Stimulated activated naive CD8-positive, alpha-beta T cell treated with anti-CD3 and anti-CD28 coated beads, Interleukin-15, amount 100 ng/mL, for 72 hours (primary cell): ENCODE data around the gene SLC9A5.

ENCODE experiments used
- ATAC-seq: fragments of 150-1000 bp; cut with Tn5 transposase; 2 replicates; pipeline ENCODE4 v1.10.0; 2021; ENCODE audit warnings: mild to moderate bottlenecking, moderate library complexity
- DNase-seq, 2 donors: peaks; one replicate each; pipeline ENCODE4 v3.0.0; 2021 to 2022
- H3K27ac Mint-ChIP-seq, 2 donors: one replicate each; pipeline ENCODE4 v1.8.0; 2022; ENCODE audit warnings: mild to moderate bottlenecking in 2 of 2, mixed read lengths in 2 of 2, moderate library complexity in 2 of 2
- H3K27me3 Mint-ChIP-seq: one replicate; pipeline ENCODE4 v1.8.0; 2022; ENCODE audit warnings: mixed read lengths
- H3K4me1 Mint-ChIP-seq: one replicate; pipeline ENCODE4 v1.8.0; 2022; ENCODE audit warnings: mild to moderate bottlenecking, mixed read lengths
- H3K4me3 Mint-ChIP-seq, 2 donors: one replicate each; pipeline ENCODE4 v1.8.0; 2022; ENCODE audit warnings: mild to moderate bottlenecking in 2 of 2, mixed read lengths in 2 of 2, moderate library complexity in 1 of 2
- H3K9me3 Mint-ChIP-seq, 2 donors: one replicate each; pipeline ENCODE4 v1.8.0; 2022; ENCODE audit warnings: mixed read lengths in 2 of 2

The SLC9A5 gene, protein sequence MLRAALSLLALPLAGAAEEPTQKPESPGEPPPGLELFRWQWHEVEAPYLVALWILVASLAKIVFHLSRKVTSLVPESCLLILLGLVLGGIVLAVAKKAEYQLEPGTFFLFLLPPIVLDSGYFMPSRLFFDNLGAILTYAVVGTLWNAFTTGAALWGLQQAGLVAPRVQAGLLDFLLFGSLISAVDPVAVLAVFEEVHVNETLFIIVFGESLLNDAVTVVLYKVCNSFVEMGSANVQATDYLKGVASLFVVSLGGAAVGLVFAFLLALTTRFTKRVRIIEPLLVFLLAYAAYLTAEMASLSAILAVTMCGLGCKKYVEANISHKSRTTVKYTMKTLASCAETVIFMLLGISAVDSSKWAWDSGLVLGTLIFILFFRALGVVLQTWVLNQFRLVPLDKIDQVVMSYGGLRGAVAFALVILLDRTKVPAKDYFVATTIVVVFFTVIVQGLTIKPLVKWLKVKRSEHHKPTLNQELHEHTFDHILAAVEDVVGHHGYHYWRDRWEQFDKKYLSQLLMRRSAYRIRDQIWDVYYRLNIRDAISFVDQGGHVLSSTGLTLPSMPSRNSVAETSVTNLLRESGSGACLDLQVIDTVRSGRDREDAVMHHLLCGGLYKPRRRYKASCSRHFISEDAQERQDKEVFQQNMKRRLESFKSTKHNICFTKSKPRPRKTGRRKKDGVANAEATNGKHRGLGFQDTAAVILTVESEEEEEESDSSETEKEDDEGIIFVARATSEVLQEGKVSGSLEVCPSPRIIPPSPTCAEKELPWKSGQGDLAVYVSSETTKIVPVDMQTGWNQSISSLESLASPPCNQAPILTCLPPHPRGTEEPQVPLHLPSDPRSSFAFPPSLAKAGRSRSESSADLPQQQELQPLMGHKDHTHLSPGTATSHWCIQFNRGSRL

DNA sequence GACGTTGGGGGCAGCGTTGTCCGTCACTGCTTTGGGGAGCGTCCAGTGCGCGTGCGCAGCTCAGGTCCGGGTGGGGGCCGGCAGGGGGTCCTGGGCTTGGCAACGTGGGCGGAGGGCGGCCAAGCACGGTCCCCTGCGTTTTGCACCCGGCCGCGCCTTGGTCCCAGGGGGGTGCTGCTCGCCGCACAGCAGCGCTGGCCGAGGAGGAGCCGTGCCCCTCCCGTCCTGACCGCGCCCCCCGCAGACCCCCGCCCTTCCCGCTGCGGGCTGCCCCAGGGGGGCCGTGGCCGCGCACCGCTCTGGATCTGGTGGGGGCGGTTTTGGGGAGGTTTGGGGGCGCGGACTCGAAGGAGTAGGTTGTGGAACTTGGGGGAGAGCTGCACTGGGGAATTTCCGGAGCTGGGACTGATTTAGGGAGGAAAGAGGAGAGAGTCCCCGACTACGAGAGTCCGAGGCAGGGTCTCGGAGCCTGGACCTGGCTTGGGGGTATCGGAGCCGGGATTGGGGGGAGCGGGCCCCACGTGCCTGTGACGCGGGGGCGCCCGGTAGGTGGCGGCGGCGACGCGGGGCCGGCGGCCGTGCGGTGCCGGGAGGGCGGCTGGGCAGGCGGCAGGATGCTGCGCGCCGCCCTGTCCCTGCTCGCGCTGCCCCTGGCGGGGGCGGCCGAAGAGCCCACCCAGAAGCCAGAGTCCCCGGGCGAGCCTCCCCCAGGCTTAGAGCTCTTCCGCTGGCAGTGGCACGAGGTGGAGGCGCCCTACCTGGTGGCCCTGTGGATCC lies at the start of gene SLC9A5:
Gene SLC9A5, plus strand, starts transcription at position 579 of the 777 bp plus-strand sequence. Its CDS starts 36 bp downstream, at position 615.
- Mint-ChIP-seq H3K4me1 (peaks cover 55% of the 10 kb centered on the region), H3K9me3 (no peaks in the 10 kb centered on the region), H3K27ac (peak within 1 kb of the TSS; percentile 94 to 95), H3K27me3 (peaks cover 9% of the 10 kb centered on the region), H3K4me3 (peak within 1 kb of the TSS; percentile 90 to 97)
- DNase-seq (peak; percentile 44 to 45), ATAC-seq (no peak)

DNA sequence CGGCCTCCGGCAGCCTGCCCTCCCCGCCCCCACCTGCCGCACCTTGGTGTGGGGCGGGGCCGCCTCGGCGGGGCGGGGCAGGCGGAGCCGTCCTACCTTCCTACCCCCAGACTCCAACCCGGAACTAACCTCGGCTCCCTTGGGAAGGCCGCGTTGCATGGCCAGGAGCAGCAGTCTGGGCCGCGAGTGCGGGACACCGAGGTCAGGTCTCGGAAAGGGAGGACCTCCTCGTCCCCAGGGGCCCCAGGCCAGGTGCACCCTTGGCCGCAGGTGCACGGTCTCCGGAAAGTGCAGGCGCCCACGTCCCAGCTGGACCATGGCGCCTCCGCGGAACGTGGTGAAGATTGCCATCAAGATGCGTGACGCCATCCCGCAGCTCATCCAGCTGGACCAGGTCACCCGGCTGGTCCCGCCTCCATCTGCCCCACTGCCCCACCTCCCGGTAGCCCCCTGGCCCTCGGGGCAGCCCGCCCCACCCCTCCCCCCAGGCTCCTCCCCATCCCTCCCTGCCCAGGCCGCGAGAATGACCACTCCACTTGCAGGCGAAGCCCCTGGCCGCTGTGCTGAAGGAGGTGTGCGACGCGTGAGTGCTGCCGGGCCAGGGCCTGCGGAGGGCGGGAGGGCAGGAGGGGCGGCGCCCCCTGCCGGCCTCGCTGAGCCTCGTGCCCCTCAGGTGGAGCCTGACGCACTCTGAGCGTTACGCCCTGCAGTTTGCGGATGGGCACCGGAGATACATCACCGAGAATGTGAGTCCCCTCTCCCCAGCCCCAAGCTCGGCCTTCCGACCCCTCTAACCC lies 49.6 kb upstream of the SLC9A5 start, which contains the start of gene ELMO3:
Gene ELMO3, plus strand, starts transcription at position 121 of the 797 bp plus-strand sequence. Its CDS starts 196 bp downstream, at position 317.
- peak; percentile 25 for ATAC-seq
- DNase-seq, result no peak
- Mint-ChIP-seq H3K4me3 (no peak within 1 kb of the TSS), H3K27me3 (no peaks in the 10 kb centered on the region), H3K4me1 (peaks cover 42% of the 10 kb centered on the region), H3K9me3 (no peaks in the 10 kb centered on the region), H3K27ac (peak within 1 kb of the TSS; percentile 35 to 93)

DNA sequence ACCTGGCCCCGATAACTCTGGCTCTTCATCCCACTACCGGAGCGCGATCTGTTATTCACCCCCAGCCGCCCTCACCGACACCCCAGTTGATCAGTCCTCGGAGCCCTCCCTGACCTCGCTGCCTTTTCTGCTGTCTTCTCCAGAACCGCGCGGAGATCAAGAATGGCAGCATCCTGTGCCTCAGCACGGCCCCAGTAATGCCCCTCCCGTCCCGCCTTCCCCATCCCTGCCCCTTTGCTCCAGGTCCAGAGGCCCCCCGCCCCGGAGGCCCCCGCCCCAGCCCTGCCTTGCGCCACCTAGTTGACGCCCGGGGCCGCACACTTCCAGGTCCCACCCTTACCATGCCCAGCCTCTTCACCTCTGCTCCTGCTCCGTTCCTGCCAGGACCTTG lies 49.0 kb upstream of the SLC9A5 start:
- DNase-seq (no peak), ATAC-seq (peak; percentile 13)
- H3K27me3 Mint-ChIP-seq, result no peaks in the 10 kb centered on the region
- H3K9me3 Mint-ChIP-seq, result no peaks in the 10 kb centered on the region
- H3K27ac Mint-ChIP-seq, result peak overlapping the region; percentile 35 to 77
- peaks cover 36% of the 10 kb centered on the region for H3K4me1 Mint-ChIP-seq
- H3K4me3 Mint-ChIP-seq, result no peak overlapping the region

DNA sequence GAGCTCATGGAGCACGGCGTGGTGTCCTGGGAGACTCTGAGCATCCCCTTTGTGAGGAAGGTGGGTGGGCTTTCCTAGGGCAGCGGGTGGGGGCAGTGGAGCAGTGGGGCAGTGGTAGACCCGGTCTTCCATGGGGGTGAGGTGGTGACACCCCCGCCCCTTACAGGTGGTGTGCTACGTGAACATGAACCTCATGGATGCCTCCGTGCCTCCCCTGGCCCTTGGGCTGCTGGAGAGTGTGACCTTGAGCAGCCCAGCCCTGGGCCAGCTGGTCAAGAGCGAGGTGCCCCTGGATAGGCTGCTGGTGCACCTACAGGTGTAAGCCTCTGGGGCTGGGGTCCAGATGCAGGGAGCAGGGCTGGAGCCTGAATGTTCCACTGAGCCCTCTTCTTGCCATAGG lies 48.3 kb upstream of the SLC9A5 start:
- H3K27me3 Mint-ChIP-seq, result no peaks in the 10 kb centered on the region
- ATAC-seq (no peak), DNase-seq (no peak)
- H3K9me3 Mint-ChIP-seq, result no peaks in the 10 kb centered on the region
- H3K4me1 Mint-ChIP-seq, result peaks cover 29% of the 10 kb centered on the region
- H3K27ac Mint-ChIP-seq, result peak overlapping the region in 1 of 2 donors; percentile 27
- H3K4me3 Mint-ChIP-seq, result no peak overlapping the region

DNA sequence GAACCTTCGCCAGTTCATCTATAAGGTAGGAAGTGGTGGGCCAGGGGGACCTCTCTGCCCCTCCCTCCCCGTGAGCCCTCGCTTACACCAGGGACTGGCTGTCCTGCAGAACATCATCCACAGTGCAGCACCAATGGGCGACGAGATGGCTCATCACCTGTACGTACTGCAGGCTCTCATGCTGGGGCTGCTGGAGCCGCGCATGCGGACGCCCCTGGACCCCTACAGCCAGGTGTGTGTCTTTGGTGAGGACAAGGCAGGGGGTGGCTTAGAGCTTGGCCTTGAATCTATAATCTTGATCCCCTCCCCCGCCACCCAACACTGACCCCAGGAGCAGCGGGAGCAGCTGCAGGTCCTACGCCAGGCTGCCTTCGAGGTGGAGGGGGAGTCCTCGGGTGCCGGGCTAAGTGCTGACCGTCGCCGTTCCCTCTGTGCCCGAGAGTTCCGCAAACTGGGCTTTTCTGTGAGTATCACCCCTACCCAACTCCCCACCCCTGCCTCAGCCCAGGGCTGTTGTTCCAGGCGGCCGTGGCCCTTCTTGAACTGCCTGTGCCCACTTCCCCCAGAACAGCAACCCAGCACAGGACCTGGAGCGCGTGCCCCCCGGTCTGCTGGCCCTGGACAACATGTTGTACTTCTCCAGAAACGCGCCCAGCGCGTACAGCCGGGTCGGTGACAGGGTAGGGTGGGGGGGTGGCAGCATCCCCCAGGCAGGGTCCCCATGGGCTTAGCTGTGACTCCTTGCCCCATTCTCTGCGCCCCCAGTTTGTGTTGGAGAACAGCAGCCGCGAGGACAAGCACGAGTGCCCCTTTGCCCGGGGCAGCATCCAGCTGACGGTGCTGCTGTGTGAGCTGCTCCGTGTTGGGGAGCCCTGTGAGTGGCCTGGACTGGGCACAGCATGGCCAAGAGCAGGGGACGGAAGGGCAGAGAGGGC lies 47.1 kb upstream of the SLC9A5 start:
- Mint-ChIP-seq H3K27ac (no peak overlapping the region), H3K9me3 (no peaks in the 10 kb centered on the region), H3K4me1 (peaks cover 23% of the 10 kb centered on the region), H3K27me3 (no peaks in the 10 kb centered on the region), H3K4me3 (no peak overlapping the region)
- ATAC-seq, result no peak
- no peak for DNase-seq

DNA sequence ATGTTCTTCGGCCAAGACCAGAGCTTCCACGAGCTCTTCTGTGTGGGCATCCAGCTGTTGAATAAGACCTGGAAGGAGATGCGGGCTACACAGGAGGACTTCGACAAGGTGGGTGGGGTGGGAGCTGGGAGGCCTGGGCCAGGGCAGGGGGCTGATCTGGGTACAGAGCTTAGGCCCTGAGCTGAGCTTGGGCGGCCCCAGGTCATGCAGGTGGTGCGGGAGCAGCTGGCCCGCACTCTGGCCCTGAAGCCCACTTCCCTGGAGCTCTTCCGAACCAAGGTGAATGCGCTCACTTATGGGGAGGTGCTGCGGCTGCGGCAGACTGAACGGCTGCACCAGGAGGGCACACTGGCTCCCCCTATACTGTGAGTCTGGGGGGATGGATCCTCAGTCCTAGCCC lies 46.4 kb upstream of the SLC9A5 start:
- Mint-ChIP-seq H3K4me3 (no peak overlapping the region), H3K27me3 (no peaks in the 10 kb centered on the region)
- no peak for ATAC-seq

DNA sequence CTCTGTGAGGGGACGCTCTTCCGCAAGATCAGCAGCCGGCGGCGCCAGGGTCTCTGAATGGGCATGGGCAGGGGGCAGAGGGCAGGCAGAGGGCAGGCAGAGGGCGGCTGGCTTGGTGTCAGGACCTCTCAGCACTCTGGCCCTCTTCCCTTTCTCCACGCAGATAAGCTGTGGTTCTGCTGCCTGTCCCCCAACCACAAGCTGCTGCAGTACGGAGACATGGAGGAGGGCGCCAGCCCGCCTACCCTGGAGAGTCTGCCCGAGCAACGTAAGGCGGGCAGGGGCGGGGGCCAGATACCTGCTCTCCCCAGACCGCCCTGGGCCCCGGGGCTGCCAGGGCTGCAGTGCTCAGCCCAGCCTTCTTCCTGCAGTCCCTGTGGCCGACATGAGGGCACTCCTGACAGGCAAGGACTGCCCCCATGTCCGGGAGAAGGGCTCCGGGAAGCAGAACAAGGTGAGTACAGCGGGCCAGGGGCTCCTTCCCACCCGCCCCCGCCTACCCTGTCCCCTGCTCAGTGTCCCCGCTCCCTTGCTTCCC lies 45.8 kb upstream of the SLC9A5 start:
- no peak for ATAC-seq
- H3K4me1 Mint-ChIP-seq, result peaks cover 15% of the 10 kb centered on the region

More for the DNA sequence above, 46.4 kb upstream of the SLC9A5 start:
- no peaks in the 10 kb centered on the region for H3K9me3 Mint-ChIP-seq
- peaks cover 20% of the 10 kb centered on the region for H3K4me1 Mint-ChIP-seq
- peak overlapping the region in 1 of 2 donors; percentile 59 for H3K27ac Mint-ChIP-seq
- no peak for DNase-seq

DNA sequence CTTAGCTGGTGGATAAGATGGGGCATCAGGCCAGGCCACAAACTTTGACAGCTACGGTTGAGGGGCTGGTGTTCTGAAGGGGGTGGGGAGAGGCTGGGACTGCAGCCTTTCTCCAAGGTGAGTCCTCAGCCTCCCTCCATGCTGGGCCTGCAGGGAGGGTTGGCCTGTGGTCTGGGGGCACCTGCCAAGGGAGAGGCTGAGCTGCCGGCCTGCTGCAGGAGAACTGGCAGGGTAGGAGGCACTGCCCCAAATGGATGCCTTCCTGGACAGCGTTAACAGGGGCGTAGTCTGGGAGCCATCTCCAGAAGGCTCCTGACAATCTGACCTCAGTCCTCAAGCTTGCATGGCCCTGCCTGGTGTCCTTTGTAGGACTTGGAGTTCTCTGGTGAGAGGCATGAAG lies 44.7 kb upstream of the SLC9A5 start:
- H3K9me3 Mint-ChIP-seq, result no peaks in the 10 kb centered on the region
- H3K27ac Mint-ChIP-seq, result no peak overlapping the region
- no peak overlapping the region for H3K4me3 Mint-ChIP-seq

More for the DNA sequence above, 45.8 kb upstream of the SLC9A5 start:
- H3K4me3 Mint-ChIP-seq, result no peak overlapping the region
- no peak overlapping the region for H3K27ac Mint-ChIP-seq
- H3K27me3 Mint-ChIP-seq, result no peaks in the 10 kb centered on the region
- no peaks in the 10 kb centered on the region for H3K9me3 Mint-ChIP-seq
- no peak for DNase-seq

DNA sequence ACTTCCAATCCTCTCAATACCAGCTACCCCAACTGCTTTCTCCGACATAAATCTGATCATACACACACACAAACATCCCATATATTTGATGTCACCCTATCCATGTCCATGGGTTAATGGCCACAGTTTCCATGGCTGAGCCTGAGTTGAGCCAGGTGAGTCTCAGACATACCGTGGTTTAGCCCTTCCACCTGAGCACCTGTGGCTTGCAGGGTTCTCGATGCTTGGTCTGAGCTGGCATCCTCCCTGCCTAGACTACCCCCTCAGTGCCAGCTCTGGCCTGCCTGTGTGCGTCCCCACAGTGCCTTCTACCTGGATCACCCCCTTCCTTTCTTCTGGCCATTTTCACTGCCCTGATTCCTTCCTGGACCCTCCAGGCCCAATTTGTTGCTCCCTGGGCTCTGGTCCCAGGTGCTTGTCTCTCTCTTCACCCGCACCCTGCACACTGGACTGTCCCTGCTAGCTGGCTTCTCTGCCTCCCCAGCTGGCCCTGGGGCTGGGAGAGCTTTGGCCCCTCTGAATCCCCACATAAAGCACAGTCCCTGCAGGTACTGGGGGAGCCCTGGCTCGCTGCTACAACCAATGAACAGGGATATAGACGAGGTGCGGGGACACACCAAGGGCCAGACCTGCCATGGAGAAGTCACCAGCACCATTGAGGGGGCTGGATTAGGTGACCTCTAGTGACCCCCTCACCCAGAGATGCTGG lies 42.5 kb upstream of the SLC9A5 start:
- H3K27me3 Mint-ChIP-seq, result no peaks in the 10 kb centered on the region
- DNase-seq (no peak), ATAC-seq (no peak)
- H3K4me1 Mint-ChIP-seq, result peaks cover 9% of the 10 kb centered on the region
- H3K4me3 Mint-ChIP-seq, result no peak overlapping the region
- H3K9me3 Mint-ChIP-seq, result no peaks in the 10 kb centered on the region
- H3K27ac Mint-ChIP-seq, result peak overlapping the region in 1 of 2 donors; percentile 71

More for the DNA sequence above, 44.7 kb upstream of the SLC9A5 start:
- ATAC-seq (no peak), DNase-seq (no peak)
- no peaks in the 10 kb centered on the region for H3K27me3 Mint-ChIP-seq
- peaks cover 9% of the 10 kb centered on the region for H3K4me1 Mint-ChIP-seq

DNA sequence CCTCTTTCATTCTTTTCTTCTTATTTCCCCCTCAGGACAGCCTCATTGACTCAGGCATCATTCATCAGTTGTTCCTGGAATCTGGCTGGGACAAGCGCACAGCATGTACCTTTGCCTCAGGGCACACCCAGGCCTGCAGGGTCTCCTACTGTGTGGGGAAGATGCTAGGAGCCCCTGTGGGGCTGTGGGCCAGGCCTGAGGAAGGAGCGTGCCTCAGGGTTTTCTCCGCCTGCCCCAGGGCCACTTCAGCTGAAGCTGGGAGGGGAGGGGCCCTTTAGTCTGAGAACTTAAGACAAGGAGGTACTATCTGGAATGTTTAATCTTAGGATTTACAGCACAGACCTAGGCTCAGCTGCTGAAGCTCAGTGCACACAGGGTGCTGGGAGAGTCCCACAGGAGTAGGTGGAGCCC lies 41.9 kb upstream of the SLC9A5 start:
- peak overlapping the region in 1 of 2 donors; percentile 74 for H3K27ac Mint-ChIP-seq
- DNase-seq (no peak), ATAC-seq (no peak)
- peaks cover 9% of the 10 kb centered on the region for H3K4me1 Mint-ChIP-seq
- H3K9me3 Mint-ChIP-seq, result no peaks in the 10 kb centered on the region
- no peak overlapping the region for H3K4me3 Mint-ChIP-seq
- no peaks in the 10 kb centered on the region for H3K27me3 Mint-ChIP-seq

DNA sequence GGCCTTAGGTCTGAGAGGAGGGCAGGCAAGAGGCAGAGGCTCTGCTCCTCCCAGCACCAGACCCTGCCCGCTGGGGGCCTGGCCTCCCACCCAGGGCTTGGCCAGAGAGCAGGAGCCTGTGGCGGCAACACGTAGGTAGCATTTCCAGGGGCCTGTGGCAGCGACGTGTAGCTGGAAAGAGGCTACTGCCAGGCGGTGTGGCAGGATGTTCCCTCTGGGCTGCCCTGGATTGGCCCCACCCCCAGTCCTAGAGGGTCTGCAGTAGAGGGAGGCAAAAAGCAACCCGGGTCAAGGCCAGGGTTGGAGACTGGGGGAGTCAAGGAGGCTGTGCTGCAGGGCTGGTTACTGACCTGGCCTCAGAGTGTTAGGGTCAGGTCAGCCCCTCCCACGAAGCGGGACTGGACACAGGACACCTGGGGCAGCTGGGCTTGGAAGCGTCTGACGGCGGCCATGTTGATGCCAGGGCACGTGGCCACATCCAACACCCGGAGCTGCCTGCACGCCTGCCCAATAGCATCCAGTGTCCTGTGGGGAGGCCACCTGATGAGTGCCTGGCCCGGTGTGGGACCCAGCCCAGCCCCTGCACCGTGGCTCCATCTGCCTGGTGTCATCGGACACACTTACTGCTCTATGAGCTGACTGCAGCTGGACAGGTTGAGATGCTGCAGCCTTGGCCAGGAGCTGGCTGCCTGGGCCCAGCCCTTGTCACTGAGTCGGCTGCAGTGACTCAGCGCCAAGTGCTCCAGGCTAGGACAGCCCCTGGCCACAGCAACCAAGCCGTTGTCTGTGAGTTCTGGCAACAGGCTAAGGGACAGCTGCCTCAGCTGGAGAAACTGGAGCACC lies 41.3 kb upstream of the SLC9A5 start:
- Mint-ChIP-seq H3K4me3 (no peak overlapping the region), H3K27ac (peak overlapping the region in 1 of 2 donors; percentile 74), H3K4me1 (peaks cover 9% of the 10 kb centered on the region), H3K27me3 (no peaks in the 10 kb centered on the region), H3K9me3 (no peaks in the 10 kb centered on the region)
- ATAC-seq (no peak), DNase-seq (no peak)

DNA sequence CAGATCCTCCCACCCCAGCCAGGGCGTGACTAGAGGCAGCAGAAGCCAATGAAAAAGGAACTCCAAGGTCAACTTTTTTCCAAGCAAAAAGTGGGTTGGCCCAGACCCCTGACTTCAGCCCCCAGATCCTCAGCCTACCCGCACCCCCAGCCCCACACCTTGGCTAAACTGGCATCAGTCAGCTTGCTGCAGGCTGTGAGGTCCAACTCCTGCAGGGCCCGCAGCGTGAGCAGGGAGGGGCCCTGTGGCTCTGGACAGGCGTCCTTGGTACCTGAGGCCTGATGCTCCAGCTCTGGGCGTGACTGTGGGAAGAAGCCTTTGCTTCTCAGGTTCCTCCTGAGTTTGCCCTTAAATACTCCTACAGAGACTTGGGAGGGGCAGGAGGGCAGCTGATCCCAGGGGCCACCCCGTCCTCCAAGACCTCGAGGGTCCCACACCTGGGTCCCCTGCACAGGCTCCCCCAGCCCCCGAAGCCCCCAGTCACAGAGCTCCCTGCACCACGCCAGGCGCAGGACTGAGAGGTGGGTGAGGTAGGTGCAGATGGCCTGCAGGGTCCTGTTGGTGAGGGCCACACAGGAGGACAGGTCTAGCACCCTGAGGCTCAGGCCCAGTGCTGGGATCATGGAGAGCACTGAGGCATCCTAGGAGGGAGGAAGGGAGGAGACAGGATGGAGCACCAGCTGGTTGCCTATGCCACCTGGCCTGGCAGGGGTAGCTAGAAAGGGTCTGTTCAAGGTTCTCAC lies 40.5 kb upstream of the SLC9A5 start:
- Mint-ChIP-seq H3K4me3 (no peak overlapping the region), H3K4me1 (peaks cover 9% of the 10 kb centered on the region), H3K27ac (no peak overlapping the region), H3K27me3 (no peaks in the 10 kb centered on the region), H3K9me3 (no peaks in the 10 kb centered on the region)
- DNase-seq, result no peak
- ATAC-seq, result no peak
